Measurements from ENCODE around the gene CNGB1.

CNGB1 gene

GRCh38 chr16:57887711-57888110, 83.2 kb downstream of the CNGB1 start:
- no peaks in the 10 kb centered on the region for H3K36me3 ChIP-seq (ENCODE audit: control insufficient read depth in 5 of 5, insufficient read depth in 5 of 5, low read length in 5 of 5)
- H3K9ac ChIP-seq (ENCODE audit: low read length in 5 of 5), result no peak overlapping the region
- peaks cover 13 to 21% (median 17%) of the 10 kb centered on the region in 5 donors for H3K27me3 ChIP-seq (ENCODE audit: control insufficient read depth in 5 of 5, insufficient read depth in 4 of 5, low read length in 5 of 5)
- no peak overlapping the region for H3K27ac ChIP-seq (ENCODE audit: low read depth, low read length)
- no peaks in the 10 kb centered on the region for H3K9me3 ChIP-seq (ENCODE audit: control insufficient read depth in 5 of 5, low read length in 5 of 5)
- peaks cover 0 to 19% (median 15%) of the 10 kb centered on the region in 5 donors for H3K4me1 ChIP-seq (ENCODE audit: control insufficient read depth in 5 of 5, insufficient read depth in 5 of 5, low read length in 5 of 5)
- H3K4me3 ChIP-seq (ENCODE audit: low read depth in 1 of 5, low read length in 5 of 5), result no peak overlapping the region

GRCh38 chr16:57886427-57886826, 84.5 kb downstream of the CNGB1 start:
- Histone ChIP-seq H3K4me1 (ENCODE audit: control insufficient read depth in 5 of 5, insufficient read depth in 5 of 5, low read length in 5 of 5) (peaks cover 0 to 17% (median 12%) of the 10 kb centered on the region in 5 donors), H3K36me3 (ENCODE audit: control insufficient read depth in 5 of 5, insufficient read depth in 5 of 5, low read length in 5 of 5) (no peaks in the 10 kb centered on the region), H3K27me3 (ENCODE audit: control insufficient read depth in 5 of 5, insufficient read depth in 4 of 5, low read length in 5 of 5) (peaks cover 14 to 22% (median 17%) of the 10 kb centered on the region in 5 donors), H3K27ac (ENCODE audit: low read depth, low read length) (no peak overlapping the region), H3K4me3 (ENCODE audit: low read depth in 1 of 5, low read length in 5 of 5) (no peak overlapping the region), H3K9ac (ENCODE audit: low read length in 5 of 5) (no peak overlapping the region), H3K9me3 (ENCODE audit: control insufficient read depth in 5 of 5, low read length in 5 of 5) (no peaks in the 10 kb centered on the region)

GRCh38 chr16:57884655-57885133, 86.2 kb downstream of the CNGB1 start:
- no peak overlapping the region for H3K9ac ChIP-seq (ENCODE audit: low read length in 5 of 5)
- H3K4me3 ChIP-seq (ENCODE audit: low read depth in 1 of 5, low read length in 5 of 5), result no peak overlapping the region
- H3K9me3 ChIP-seq (ENCODE audit: control insufficient read depth in 5 of 5, low read length in 5 of 5), result no peaks in the 10 kb centered on the region
- H3K4me1 ChIP-seq (ENCODE audit: control insufficient read depth in 5 of 5, insufficient read depth in 5 of 5, low read length in 5 of 5), result peaks cover 0 to 3% (median 2%) of the 10 kb centered on the region in 5 donors
- peaks cover 14 to 24% (median 17%) of the 10 kb centered on the region in 5 donors for H3K27me3 ChIP-seq (ENCODE audit: control insufficient read depth in 5 of 5, insufficient read depth in 4 of 5, low read length in 5 of 5)
- H3K27ac ChIP-seq (ENCODE audit: low read depth, low read length), result no peak overlapping the region
- no peaks in the 10 kb centered on the region for H3K36me3 ChIP-seq (ENCODE audit: control insufficient read depth in 5 of 5, insufficient read depth in 5 of 5, low read length in 5 of 5)

GRCh38 chr16:57883953-57884654, 86.8 kb downstream of the CNGB1 start:
- Histone ChIP-seq H3K9ac (ENCODE audit: low read length in 5 of 5) (no peak overlapping the region), H3K4me1 (ENCODE audit: control insufficient read depth in 5 of 5, insufficient read depth in 5 of 5, low read length in 5 of 5) (no peaks in the 10 kb centered on the region), H3K36me3 (ENCODE audit: control insufficient read depth in 5 of 5, insufficient read depth in 5 of 5, low read length in 5 of 5) (no peaks in the 10 kb centered on the region), H3K4me3 (ENCODE audit: low read depth in 1 of 5, low read length in 5 of 5) (no peak overlapping the region), H3K27me3 (ENCODE audit: control insufficient read depth in 5 of 5, insufficient read depth in 4 of 5, low read length in 5 of 5) (peaks cover 14 to 24% (median 17%) of the 10 kb centered on the region in 5 donors), H3K9me3 (ENCODE audit: control insufficient read depth in 5 of 5, low read length in 5 of 5) (no peaks in the 10 kb centered on the region), H3K27ac (ENCODE audit: low read depth, low read length) (no peak overlapping the region)

GRCh38 chr16:57883480-57883879, 87.4 kb downstream of the CNGB1 start:
- H3K36me3 ChIP-seq (ENCODE audit: control insufficient read depth in 5 of 5, insufficient read depth in 5 of 5, low read length in 5 of 5), result no peaks in the 10 kb centered on the region
- H3K27me3 ChIP-seq (ENCODE audit: control insufficient read depth in 5 of 5, insufficient read depth in 4 of 5, low read length in 5 of 5), result peaks cover 14 to 24% (median 17%) of the 10 kb centered on the region in 5 donors
- no peak overlapping the region for H3K9ac ChIP-seq (ENCODE audit: low read length in 5 of 5)
- H3K4me3 ChIP-seq (ENCODE audit: low read depth in 1 of 5, low read length in 5 of 5), result no peak overlapping the region
- no peak overlapping the region for H3K27ac ChIP-seq (ENCODE audit: low read depth, low read length)
- no peaks in the 10 kb centered on the region for H3K9me3 ChIP-seq (ENCODE audit: control insufficient read depth in 5 of 5, low read length in 5 of 5)
- no peaks in the 10 kb centered on the region for H3K4me1 ChIP-seq (ENCODE audit: control insufficient read depth in 5 of 5, insufficient read depth in 5 of 5, low read length in 5 of 5)

- Histone ChIP-seq H3K9ac (ENCODE audit: low read length in 5 of 5) (no peak overlapping the region), H3K27ac (ENCODE audit: low read depth, low read length) (no peak overlapping the region), H3K27me3 (ENCODE audit: control insufficient read depth in 5 of 5, insufficient read depth in 4 of 5, low read length in 5 of 5) (peaks cover 14 to 26% (median 17%) of the 10 kb centered on the region in 5 donors), H3K4me3 (ENCODE audit: low read depth in 1 of 5, low read length in 5 of 5) (no peak overlapping the region), H3K4me1 (ENCODE audit: control insufficient read depth in 5 of 5, insufficient read depth in 5 of 5, low read length in 5 of 5) (no peaks in the 10 kb centered on the region), H3K36me3 (ENCODE audit: control insufficient read depth in 5 of 5, insufficient read depth in 5 of 5, low read length in 5 of 5) (no peaks in the 10 kb centered on the region), H3K9me3 (ENCODE audit: control insufficient read depth in 5 of 5, low read length in 5 of 5) (no peaks in the 10 kb centered on the region)
Measured at GRCh38 chr16:57882792-57883191, 88.1 kb downstream of the CNGB1 start.

- Histone ChIP-seq H3K27ac (ENCODE audit: low read depth, low read length) (no peak overlapping the region), H3K36me3 (ENCODE audit: control insufficient read depth in 5 of 5, insufficient read depth in 5 of 5, low read length in 5 of 5) (no peaks in the 10 kb centered on the region), H3K4me3 (ENCODE audit: low read depth in 1 of 5, low read length in 5 of 5) (no peak overlapping the region), H3K9ac (ENCODE audit: low read length in 5 of 5) (no peak overlapping the region), H3K27me3 (ENCODE audit: control insufficient read depth in 5 of 5, insufficient read depth in 4 of 5, low read length in 5 of 5) (peaks cover 14 to 26% (median 17%) of the 10 kb centered on the region in 5 donors), H3K4me1 (ENCODE audit: control insufficient read depth in 5 of 5, insufficient read depth in 5 of 5, low read length in 5 of 5) (no peaks in the 10 kb centered on the region), H3K9me3 (ENCODE audit: control insufficient read depth in 5 of 5, low read length in 5 of 5) (no peaks in the 10 kb centered on the region)
Measured at GRCh38 chr16:57882206-57882605, 88.7 kb downstream of the CNGB1 start.

- Histone ChIP-seq H3K9ac (ENCODE audit: low read length in 5 of 5) (no peak overlapping the region), H3K27me3 (ENCODE audit: control insufficient read depth in 5 of 5, insufficient read depth in 4 of 5, low read length in 5 of 5) (peaks cover 5 to 18% (median 10%) of the 10 kb centered on the region in 5 donors), H3K27ac (ENCODE audit: low read depth, low read length) (no peak overlapping the region), H3K36me3 (ENCODE audit: control insufficient read depth in 5 of 5, insufficient read depth in 5 of 5, low read length in 5 of 5) (no peaks in the 10 kb centered on the region), H3K4me1 (ENCODE audit: control insufficient read depth in 5 of 5, insufficient read depth in 5 of 5, low read length in 5 of 5) (peaks cover 0 to 2% (median 0%) of the 10 kb centered on the region in 5 donors), H3K4me3 (ENCODE audit: low read depth in 1 of 5, low read length in 5 of 5) (no peak overlapping the region), H3K9me3 (ENCODE audit: control insufficient read depth in 5 of 5, low read length in 5 of 5) (no peaks in the 10 kb centered on the region)
Measured at GRCh38 chr16:57878586-57878985, 92.3 kb downstream of the CNGB1 start.

GRCh38 chr16:57876210-57876609, 94.7 kb downstream of the CNGB1 start:
- Histone ChIP-seq H3K36me3 (ENCODE audit: control insufficient read depth in 5 of 5, insufficient read depth in 5 of 5, low read length in 5 of 5) (no peaks in the 10 kb centered on the region), H3K4me1 (ENCODE audit: control insufficient read depth in 5 of 5, insufficient read depth in 5 of 5, low read length in 5 of 5) (peaks cover 0 to 2% (median 0%) of the 10 kb centered on the region in 5 donors), H3K27ac (ENCODE audit: low read depth, low read length) (no peak overlapping the region), H3K27me3 (ENCODE audit: control insufficient read depth in 5 of 5, insufficient read depth in 4 of 5, low read length in 5 of 5) (peaks cover 0 to 13% (median 5%) of the 10 kb centered on the region in 5 donors), H3K4me3 (ENCODE audit: low read depth in 1 of 5, low read length in 5 of 5) (no peak overlapping the region), H3K9me3 (ENCODE audit: control insufficient read depth in 5 of 5, low read length in 5 of 5) (no peaks in the 10 kb centered on the region), H3K9ac (ENCODE audit: low read length in 5 of 5) (no peak overlapping the region)

- Histone ChIP-seq H3K4me1 (ENCODE audit: control insufficient read depth in 5 of 5, insufficient read depth in 5 of 5, low read length in 5 of 5) (peaks cover 0 to 2% (median 0%) of the 10 kb centered on the region in 5 donors), H3K36me3 (ENCODE audit: control insufficient read depth in 5 of 5, insufficient read depth in 5 of 5, low read length in 5 of 5) (no peaks in the 10 kb centered on the region), H3K27ac (ENCODE audit: low read depth, low read length) (no peak overlapping the region), H3K27me3 (ENCODE audit: control insufficient read depth in 5 of 5, insufficient read depth in 4 of 5, low read length in 5 of 5) (peaks cover 0 to 11% (median 5%) of the 10 kb centered on the region in 5 donors), H3K4me3 (ENCODE audit: low read depth in 1 of 5, low read length in 5 of 5) (no peak overlapping the region), H3K9me3 (ENCODE audit: control insufficient read depth in 5 of 5, low read length in 5 of 5) (no peaks in the 10 kb centered on the region), H3K9ac (ENCODE audit: low read length in 5 of 5) (no peak overlapping the region)
Measured at GRCh38 chr16:57875347-57875746, 95.6 kb downstream of the CNGB1 start.

Measured in subcutaneous abdominal adipose tissue (tissue), 5 donors.